ENCODE data around the gene POU6F1. TPM values are rescaled to one million over a fixed set of nuclear protein-coding genes. Genes with fewer than 3 reads are reported as not detected.

The POU6F1 gene, protein sequence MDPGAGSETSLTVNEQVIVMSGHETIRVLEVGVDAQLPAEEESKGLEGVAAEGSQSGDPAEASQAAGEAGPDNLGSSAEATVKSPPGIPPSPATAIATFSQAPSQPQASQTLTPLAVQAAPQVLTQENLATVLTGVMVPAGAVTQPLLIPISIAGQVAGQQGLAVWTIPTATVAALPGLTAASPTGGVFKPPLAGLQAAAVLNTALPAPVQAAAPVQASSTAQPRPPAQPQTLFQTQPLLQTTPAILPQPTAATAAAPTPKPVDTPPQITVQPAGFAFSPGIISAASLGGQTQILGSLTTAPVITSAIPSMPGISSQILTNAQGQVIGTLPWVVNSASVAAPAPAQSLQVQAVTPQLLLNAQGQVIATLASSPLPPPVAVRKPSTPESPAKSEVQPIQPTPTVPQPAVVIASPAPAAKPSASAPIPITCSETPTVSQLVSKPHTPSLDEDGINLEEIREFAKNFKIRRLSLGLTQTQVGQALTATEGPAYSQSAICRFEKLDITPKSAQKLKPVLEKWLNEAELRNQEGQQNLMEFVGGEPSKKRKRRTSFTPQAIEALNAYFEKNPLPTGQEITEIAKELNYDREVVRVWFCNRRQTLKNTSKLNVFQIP
- 0.34 and 1.6 TPM in 2 replicates for total RNA-seq

DNA sequence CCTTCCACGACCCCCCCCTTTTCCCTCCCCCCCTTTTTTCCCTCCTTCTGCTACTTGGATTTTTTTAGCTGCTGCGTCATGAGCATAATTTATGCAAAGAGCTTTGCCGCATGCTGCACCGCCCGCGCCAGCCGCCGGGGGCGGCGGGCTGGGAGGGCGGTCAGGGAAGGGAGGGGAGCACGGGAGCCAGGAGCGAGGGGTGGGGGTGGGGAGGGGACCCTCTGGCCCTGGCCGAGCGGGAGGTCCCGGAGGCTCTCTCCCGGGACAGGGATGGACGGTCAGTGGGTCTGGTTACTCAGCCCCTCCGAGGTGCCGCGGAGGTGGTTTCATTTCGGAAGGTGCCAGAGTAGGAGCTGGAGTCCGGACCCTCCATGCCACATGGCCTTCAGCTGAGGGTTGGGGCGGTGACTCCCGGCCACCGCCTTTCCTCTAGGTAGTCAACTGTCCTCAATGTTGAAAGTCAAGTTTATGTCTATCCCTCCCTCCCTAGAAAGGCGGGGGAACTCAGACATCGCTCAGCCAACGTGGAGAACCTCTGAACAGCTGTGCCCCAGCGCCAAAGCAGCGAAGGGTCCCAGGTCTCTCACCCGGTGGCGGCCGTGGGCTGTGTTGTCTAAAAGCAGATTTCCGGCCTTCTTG lies at the start of gene POU6F1:
Gene POU6F1 (minus strand): TSS at position 95 of the 639 bp plus-strand sequence. CDS start 11,226 bp downstream, outside the sequence.

DNA sequence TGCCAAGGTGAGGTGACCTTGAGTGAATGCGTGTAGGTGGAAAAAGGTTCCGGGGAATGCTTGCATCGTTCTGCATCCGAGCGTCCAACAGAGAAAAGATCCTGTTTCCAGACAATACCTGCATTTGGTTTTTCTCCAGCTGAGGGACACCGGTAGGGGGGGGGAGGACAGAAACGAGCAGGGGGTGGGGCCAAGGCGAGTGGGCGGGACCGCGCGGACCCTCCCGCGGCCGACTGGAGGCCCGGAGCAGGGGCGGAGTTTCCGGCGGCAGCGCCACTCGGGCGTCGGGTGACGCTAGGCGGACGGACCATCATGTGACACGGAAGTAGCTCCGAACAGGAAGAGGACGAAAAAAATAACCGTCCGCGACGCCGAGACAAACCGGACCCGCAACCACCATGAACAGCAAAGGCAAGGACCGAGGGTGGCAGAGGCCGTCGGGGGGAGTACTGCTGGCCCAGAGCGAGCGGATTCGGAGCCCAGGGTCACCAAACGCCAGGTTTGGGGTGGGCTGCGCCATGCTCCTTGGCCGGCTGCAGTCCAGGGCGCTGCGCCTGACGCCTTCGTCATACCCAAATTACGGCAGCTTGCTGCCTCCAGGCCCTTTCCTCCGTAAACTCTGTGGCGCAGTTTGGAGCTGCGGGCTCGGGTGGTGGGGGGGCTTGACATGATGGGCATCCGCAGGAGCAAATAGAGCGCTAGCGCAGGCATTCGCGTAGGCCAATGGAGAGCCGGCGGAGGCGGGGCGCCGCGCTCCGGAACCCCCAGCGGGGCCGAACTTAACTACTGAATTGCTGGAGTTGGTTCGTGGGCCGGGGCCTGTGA lies 20.9 kb upstream of the POU6F1 start, which contains the start of gene DAZAP2:
Gene DAZAP2 (plus strand): TSS at position 317 of the 825 bp plus-strand sequence. CDS start 82 bp downstream, at position 399.

DNA sequence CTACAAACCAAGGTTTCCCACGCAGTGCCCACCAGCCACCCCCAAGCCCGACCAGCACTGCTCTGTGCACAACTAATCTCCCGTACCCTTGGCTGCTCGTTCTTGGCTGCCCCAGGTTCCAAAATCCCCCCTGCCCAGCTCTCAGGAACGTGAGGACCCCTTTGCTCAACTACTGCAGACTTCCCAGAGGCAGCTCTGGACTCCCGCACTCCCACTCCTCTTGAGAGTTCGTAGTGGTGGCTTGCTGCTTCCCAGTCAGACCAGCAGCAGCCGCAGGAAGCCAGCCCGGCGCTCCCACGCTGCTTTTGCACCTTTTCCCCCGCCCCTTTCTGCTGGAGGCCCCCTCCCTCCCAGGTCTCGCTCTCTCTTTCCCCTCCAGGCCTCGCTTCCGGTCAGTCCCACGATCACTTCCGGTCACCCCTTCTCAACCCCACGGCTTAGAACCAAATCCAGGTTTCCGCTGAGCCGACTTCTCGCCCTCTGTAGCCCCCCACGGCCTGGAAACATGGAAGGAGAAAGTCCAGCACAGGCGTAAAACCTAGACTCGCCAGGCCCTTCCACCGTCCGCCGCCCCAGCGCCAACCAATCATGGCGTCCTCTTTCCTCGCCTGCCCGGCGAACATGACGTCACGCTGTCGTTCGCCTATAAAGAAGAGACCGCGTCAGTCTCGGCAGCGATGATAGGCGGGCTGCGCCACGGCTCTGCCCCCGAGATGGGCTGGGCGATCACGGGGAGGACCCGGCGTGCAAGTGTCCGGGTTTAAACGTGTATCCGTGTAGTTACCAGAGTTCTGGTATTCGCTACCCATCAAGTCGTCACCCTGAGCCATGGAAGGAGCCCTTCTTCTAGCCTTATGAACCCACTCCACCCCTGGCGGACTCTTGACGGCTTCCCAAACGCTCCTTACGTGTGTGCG lies 45.1 kb downstream of the POU6F1 start, which contains the start of gene TFCP2:
Gene TFCP2 (minus strand): TSS at position 621 of the 917 bp plus-strand sequence. CDS start 713 bp downstream, outside the sequence.

Other genes starting within 250 kb of the POU6F1 start
- 65.8 and 75.5 TPM in 2 replicates for gene SLC11A2, start 191.7 kb downstream of the POU6F1 start, total RNA-seq
- 45.8 and 54.7 TPM in 2 replicates for gene LETMD1, start 169.7 kb downstream of the POU6F1 start, total RNA-seq
- 25.3 and 38.0 TPM in 2 replicates for gene CSRNP2, start 134.5 kb downstream of the POU6F1 start, total RNA-seq
- gene TFCP2, start 44.9 kb downstream of the POU6F1 start, total RNA-seq, result 10.3 and 21.2 TPM in 2 replicates
- gene DAZAP2, start 20.8 kb upstream of the POU6F1 start, total RNA-seq, result 100 and 107 TPM in 2 replicates
- 8.9 and 24.6 TPM in 2 replicates for gene SMAGP, start 52.4 kb upstream of the POU6F1 start, total RNA-seq
- not detected in 2 replicates for gene BIN2, start 106.1 kb upstream of the POU6F1 start, total RNA-seq
- gene CELA1, start 128.6 kb upstream of the POU6F1 start, total RNA-seq, result under 0.01 TPM in 1 of 2 replicates, not detected in the other
- gene GALNT6, start 173.3 kb upstream of the POU6F1 start, total RNA-seq, result 6.5 and 73.5 TPM in 2 replicates
- gene SLC4A8, start 206.8 kb upstream of the POU6F1 start, total RNA-seq, result 0.14 and 0.68 TPM in 2 replicates